ENCODE data around the gene MPP7. TPM values are rescaled to one million over a fixed set of nuclear protein-coding genes. Genes with fewer than 3 reads are reported as not detected.

The MPP7 gene
- total and polyA plus RNA-seq, 8 donors: 6.0 to 42.0 (median 11.8) TPM

DNA sequence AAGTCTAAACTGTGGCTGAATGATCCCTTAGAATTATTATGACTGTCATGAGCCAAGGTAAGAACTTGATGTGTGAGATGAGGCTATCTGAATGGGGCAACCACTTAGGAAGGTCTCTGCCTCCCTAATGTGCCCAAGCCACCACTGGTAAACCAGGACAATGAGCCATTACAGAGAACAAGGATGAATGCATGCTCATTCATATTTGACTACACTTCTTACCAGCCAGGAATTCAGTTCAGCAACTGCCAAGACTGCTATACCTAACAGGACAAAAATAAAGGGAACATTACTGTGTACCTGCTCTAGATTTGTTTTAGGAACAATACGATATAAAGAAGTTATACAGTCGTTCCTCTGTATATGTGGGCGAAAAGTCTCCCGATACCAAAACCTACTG lies 23.0 kb downstream of the MPP7 start:
- H3K27ac ChIP-seq: no peak overlapping the region
- peaks cover 0 to 29% (median 17%) of the 10 kb centered on the region in 4 donors for H3K4me1 ChIP-seq
- 84 to 96% (median 93%) methylated on average over 4 of the region's 4 CpGs for WGBS, 5 donors
- H3K9me3 ChIP-seq: no peaks in the 10 kb centered on the region
- H3K4me3 ChIP-seq: no peak overlapping the region
- intact Hi-C loops (cut with DNase I; ENCODE audit: low total_unique reads): no loop called here
- H3K27me3 ChIP-seq: no peaks in the 10 kb centered on the region
- DNase-seq: no peak
- no peaks in the 10 kb centered on the region for H3K36me3 ChIP-seq
- TF ChIP-seq POLR2AphosphoS5 (IDR thresholded peaks at IDR 0.05): no peak
- no peak for TF ChIP-seq EP300 (IDR thresholded peaks at IDR 0.05)
- TF ChIP-seq, protein P1, sequence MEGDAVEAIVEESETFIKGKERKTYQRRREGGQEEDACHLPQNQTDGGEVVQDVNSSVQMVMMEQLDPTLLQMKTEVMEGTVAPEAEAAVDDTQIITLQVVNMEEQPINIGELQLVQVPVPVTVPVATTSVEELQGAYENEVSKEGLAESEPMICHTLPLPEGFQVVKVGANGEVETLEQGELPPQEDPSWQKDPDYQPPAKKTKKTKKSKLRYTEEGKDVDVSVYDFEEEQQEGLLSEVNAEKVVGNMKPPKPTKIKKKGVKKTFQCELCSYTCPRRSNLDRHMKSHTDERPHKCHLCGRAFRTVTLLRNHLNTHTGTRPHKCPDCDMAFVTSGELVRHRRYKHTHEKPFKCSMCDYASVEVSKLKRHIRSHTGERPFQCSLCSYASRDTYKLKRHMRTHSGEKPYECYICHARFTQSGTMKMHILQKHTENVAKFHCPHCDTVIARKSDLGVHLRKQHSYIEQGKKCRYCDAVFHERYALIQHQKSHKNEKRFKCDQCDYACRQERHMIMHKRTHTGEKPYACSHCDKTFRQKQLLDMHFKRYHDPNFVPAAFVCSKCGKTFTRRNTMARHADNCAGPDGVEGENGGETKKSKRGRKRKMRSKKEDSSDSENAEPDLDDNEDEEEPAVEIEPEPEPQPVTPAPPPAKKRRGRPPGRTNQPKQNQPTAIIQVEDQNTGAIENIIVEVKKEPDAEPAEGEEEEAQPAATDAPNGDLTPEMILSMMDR (IDR thresholded peaks at IDR 0.05): no peak
- TF ChIP-seq POLR2A (IDR thresholded peaks at IDR 0.05): no peak

GRCh38 chr10:28278842-28279241 lies 24.0 kb downstream of the MPP7 start:
- no peak overlapping the region for H3K4me3 ChIP-seq
- no peaks in the 10 kb centered on the region for H3K9me3 ChIP-seq
- intact Hi-C loops (cut with DNase I; ENCODE audit: low total_unique reads): no loop called here
- H3K27ac ChIP-seq: no peak overlapping the region
- no peaks in the 10 kb centered on the region for H3K27me3 ChIP-seq
- peaks cover 0 to 20% (median 11%) of the 10 kb centered on the region in 4 donors for H3K4me1 ChIP-seq
- 72 to 93% (median 88%) methylated on average over 4 of the region's 4 CpGs for WGBS, 5 donors
- DNase-seq: no peak
- TF ChIP-seq, protein P1 (IDR thresholded peaks at IDR 0.05): no peak
- TF ChIP-seq POLR2A (IDR thresholded peaks at IDR 0.05) (no peak), EP300 (IDR thresholded peaks at IDR 0.05) (no peak), POLR2AphosphoS5 (IDR thresholded peaks at IDR 0.05) (no peak)
- H3K36me3 ChIP-seq: no peaks in the 10 kb centered on the region

GRCh38 chr10:28276384-28276783 lies 26.5 kb downstream of the MPP7 start:
- DNase-seq: no peak
- 74 to 84% (median 83%) methylated on average over 4 of the region's 4 CpGs for WGBS, 5 donors
- intact Hi-C loops (cut with DNase I; ENCODE audit: low total_unique reads): no loop called here
- no peaks in the 10 kb centered on the region for H3K36me3 ChIP-seq
- peaks cover 0 to 11% (median 0%) of the 10 kb centered on the region in 4 donors for H3K4me1 ChIP-seq
- no peak overlapping the region for H3K27ac ChIP-seq
- no peak overlapping the region for H3K4me3 ChIP-seq
- no peaks in the 10 kb centered on the region for H3K27me3 ChIP-seq
- TF ChIP-seq POLR2A (IDR thresholded peaks at IDR 0.05) (no peak), POLR2AphosphoS5 (IDR thresholded peaks at IDR 0.05) (no peak)
- TF ChIP-seq, protein P1 (IDR thresholded peaks at IDR 0.05): no peak
- H3K9me3 ChIP-seq: no peaks in the 10 kb centered on the region

DNA sequence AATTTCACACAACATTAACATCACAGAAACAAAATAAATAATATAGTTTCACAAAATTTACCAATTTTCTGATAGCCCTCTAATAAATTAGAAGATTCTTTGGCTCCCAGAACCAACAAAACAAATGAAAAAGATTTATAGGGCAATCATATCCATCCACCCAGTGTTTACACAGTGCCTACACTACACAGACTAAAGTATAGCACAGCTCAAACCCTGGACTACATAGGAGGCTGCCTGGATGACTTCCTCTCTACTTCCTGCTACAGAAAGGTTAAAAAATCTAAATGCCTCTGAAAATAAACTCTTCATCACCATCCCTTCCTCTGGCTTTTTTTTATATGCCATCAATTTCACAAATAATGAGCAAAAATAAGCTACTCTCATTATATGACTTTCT lies 28.4 kb downstream of the MPP7 start:
- Histone ChIP-seq H3K4me3 (no peak overlapping the region), H3K9me3 (no peaks in the 10 kb centered on the region), H3K4me1 (no peaks in the 10 kb centered on the region), H3K27me3 (no peaks in the 10 kb centered on the region), H3K27ac (no peak overlapping the region), H3K36me3 (no peaks in the 10 kb centered on the region)
- intact Hi-C loops (cut with DNase I; ENCODE audit: low total_unique reads): no loop called here
- no peak for DNase-seq
- TF ChIP-seq, protein P1 (IDR thresholded peaks at IDR 0.05): no peak
- TF ChIP-seq POLR2AphosphoS5 (IDR thresholded peaks at IDR 0.05) (no peak), EP300 (IDR thresholded peaks at IDR 0.05) (no peak), POLR2A (IDR thresholded peaks at IDR 0.05) (no peak)
